ENCODE results near the gene MAML1.

The MAML1 gene

GRCh38 chr5:179767496-179768100 is 35.0 kb downstream of the MAML1 start:
- no peak for TF ChIP-seq CTCF (IDR thresholded peaks at IDR 0.05)

GRCh38 chr5:179768326-179769085 is 35.9 kb downstream of the MAML1 start:
- no peak; the same call in 1 of the 2 replicates for TF ChIP-seq CTCF (IDR thresholded peaks at IDR 0.05)

- no peak for TF ChIP-seq CTCF (IDR thresholded peaks at IDR 0.05)
Measured at GRCh38 chr5:179769271-179769670, 36.6 kb downstream of the MAML1 start.

- no peak for TF ChIP-seq CTCF (IDR thresholded peaks at IDR 0.05)
Measured at GRCh38 chr5:179769796-179770195, 37.2 kb downstream of the MAML1 start.

- no peak for TF ChIP-seq CTCF (IDR thresholded peaks at IDR 0.05)
Measured at GRCh38 chr5:179771311-179771895, 38.8 kb downstream of the MAML1 start.

GRCh38 chr5:179772351-179772750 is 39.7 kb downstream of the MAML1 start:
- TF ChIP-seq CTCF (IDR thresholded peaks at IDR 0.05): no peak

- TF ChIP-seq CTCF (IDR thresholded peaks at IDR 0.05): no peak
Measured at GRCh38 chr5:179773686-179774040, 41.0 kb downstream of the MAML1 start.
